ENCODE measurements around the gene HIBADH.

The HIBADH gene

GRCh38 chr7:27478084-27478483 lies 184.6 kb downstream of the HIBADH start:
- TF ChIP-seq, protein P1, sequence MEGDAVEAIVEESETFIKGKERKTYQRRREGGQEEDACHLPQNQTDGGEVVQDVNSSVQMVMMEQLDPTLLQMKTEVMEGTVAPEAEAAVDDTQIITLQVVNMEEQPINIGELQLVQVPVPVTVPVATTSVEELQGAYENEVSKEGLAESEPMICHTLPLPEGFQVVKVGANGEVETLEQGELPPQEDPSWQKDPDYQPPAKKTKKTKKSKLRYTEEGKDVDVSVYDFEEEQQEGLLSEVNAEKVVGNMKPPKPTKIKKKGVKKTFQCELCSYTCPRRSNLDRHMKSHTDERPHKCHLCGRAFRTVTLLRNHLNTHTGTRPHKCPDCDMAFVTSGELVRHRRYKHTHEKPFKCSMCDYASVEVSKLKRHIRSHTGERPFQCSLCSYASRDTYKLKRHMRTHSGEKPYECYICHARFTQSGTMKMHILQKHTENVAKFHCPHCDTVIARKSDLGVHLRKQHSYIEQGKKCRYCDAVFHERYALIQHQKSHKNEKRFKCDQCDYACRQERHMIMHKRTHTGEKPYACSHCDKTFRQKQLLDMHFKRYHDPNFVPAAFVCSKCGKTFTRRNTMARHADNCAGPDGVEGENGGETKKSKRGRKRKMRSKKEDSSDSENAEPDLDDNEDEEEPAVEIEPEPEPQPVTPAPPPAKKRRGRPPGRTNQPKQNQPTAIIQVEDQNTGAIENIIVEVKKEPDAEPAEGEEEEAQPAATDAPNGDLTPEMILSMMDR (IDR thresholded peaks at IDR 0.05; ENCODE audit: low read depth, low read length): no peak

DNA sequence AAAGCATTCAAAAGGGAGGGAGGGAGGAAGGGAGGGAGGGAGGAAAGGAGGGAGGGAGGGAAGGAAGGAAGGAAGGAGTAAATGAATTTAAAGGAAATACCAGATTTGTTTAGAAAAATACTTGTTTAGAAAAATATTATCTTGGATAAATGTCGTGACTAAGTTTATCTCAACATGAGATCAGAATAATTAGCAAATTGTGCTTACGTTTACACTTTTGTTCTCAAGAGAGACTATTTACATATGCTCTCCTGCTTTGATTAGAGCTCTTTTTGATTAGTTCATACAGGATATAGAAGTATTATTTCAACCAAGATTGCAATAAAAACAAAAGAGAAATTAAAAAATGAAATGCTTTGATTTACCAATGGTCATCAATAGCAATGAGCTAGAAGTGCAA lies 186.2 kb downstream of the HIBADH start:
- DNase-seq (ENCODE audit: low read depth in 2 of 2): no peak
- no peak overlapping the region for H3K4me3 ChIP-seq (replicated peaks in 1 of 2; ENCODE audit: low read depth in 2 of 2, low read length in 2 of 2)
- TF ChIP-seq, protein P1 (IDR thresholded peaks at IDR 0.05; ENCODE audit: low read depth, low read length): no peak

More at GRCh38 chr7:27478084-27478483, 184.6 kb downstream of the HIBADH start:
- H3K4me3 ChIP-seq (replicated peaks in 1 of 2; ENCODE audit: low read depth in 2 of 2, low read length in 2 of 2): no peak overlapping the region
- DNase-seq (ENCODE audit: low read depth in 2 of 2): no peak

Measured in cardiac fibroblast (primary cell).